ENCODE measurements around the gene NUDT22. TPM values are rescaled to one million over a fixed set of nuclear protein-coding genes. Genes with fewer than 3 reads are reported as not detected.

Gene NUDT22
- polyA plus RNA-seq, 2 of the 4 experiments (the other 2 are of a cell fraction) = 21.5 to 33.2 TPM

DNA sequence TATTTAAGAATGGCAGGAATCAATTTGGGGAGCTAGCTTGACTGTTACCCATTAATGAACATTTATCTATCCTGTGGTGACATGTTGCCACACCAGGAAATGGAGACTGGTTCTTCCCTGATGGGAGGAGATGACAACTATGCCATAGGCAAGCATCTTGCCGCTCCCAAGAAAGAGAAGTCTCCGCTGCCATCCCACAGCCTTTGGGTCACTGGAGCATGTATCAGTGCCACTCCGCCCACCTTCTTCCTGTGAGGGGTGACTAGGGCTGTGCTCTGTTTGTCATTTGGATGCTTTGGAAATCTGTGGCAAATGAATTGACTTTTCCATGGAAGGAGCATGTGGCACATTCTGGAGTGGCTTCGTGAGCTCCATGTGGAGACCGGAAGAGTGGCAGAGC, 33.6 kb upstream of the NUDT22 start:
- no peaks in the 10 kb centered on the region for H3K9me3 ChIP-seq
- DNase-seq (ENCODE audit: low read depth in 1 of 2, low spot score in 1 of 2) (no peak), ATAC-seq (no peak), FAIRE-seq (no peak)
- WGBS (ENCODE audit: missing lambda C conversion rate) = 97% methylated on average over 5 of the region's 5 CpGs
- ChIA-PET CTCF (interaction anchor here (1.0 to 4.5 kb wide), 3 partner anchors 12 to 60 kb away, joined by 3 to 25 read pairs (median 7); partner anchors contain the start of gene FERMT3), POLR2A (no interaction called here)
- no peak overlapping the region for H3K4me2 ChIP-seq
- H3K4me3 ChIP-seq = no peak overlapping the region
- TF ChIP-seq MAFK (IDR thresholded peaks at IDR 0.05; ENCODE audit: partially characterized antibody) (no peak), REST (IDR thresholded peaks at IDR 0.05) (no peak), HOXB13 (CRISPR knock-in tag; IDR thresholded peaks at IDR 0.05; ENCODE audit: low read depth) (no peak), POLR2A (IDR thresholded peaks at IDR 0.05; ENCODE audit: low read length) (no peak), KDM5A (IDR thresholded peaks at IDR 0.05) (no peak), CBX2 (IDR thresholded peaks at IDR 0.05; ENCODE audit: borderline replicate concordance, low read depth) (no peak), HMGXB4 (CRISPR knock-in tag; IDR thresholded peaks at IDR 0.05; ENCODE audit: borderline replicate concordance) (no peak), HOXB5 (CRISPR knock-in tag; IDR thresholded peaks at IDR 0.05) (no peak), CEBPB (IDR thresholded peaks at IDR 0.05) (no peak), CBX8 (IDR thresholded peaks at IDR 0.05) (no peak), ELK1 (IDR thresholded peaks at IDR 0.05; ENCODE audit: low read depth, low read length) (no peak), EHMT2 (IDR thresholded peaks at IDR 0.05; ENCODE audit: low read depth) (no peak), NFE2L2 (conservative IDR thresholded peaks at IDR 0.05; ENCODE audit: low read length) (no peak), JUN (IDR thresholded peaks at IDR 0.05) (no peak), FOSL2 (IDR thresholded peaks at IDR 0.05) (no peak), FOSL2 (CRISPR knock-in tag; IDR thresholded peaks at IDR 0.05) (no peak), ZNF302 (CRISPR knock-in tag; IDR thresholded peaks at IDR 0.05) (no peak)
- TF ChIP-seq, protein P1, sequence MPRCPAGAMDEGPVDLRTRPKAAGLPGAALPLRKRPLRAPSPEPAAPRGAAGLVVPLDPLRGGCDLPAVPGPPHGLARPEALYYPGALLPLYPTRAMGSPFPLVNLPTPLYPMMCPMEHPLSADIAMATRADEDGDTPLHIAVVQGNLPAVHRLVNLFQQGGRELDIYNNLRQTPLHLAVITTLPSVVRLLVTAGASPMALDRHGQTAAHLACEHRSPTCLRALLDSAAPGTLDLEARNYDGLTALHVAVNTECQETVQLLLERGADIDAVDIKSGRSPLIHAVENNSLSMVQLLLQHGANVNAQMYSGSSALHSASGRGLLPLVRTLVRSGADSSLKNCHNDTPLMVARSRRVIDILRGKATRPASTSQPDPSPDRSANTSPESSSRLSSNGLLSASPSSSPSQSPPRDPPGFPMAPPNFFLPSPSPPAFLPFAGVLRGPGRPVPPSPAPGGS (IDR thresholded peaks at IDR 0.05) = no peak
- TF ChIP-seq, protein P2, sequence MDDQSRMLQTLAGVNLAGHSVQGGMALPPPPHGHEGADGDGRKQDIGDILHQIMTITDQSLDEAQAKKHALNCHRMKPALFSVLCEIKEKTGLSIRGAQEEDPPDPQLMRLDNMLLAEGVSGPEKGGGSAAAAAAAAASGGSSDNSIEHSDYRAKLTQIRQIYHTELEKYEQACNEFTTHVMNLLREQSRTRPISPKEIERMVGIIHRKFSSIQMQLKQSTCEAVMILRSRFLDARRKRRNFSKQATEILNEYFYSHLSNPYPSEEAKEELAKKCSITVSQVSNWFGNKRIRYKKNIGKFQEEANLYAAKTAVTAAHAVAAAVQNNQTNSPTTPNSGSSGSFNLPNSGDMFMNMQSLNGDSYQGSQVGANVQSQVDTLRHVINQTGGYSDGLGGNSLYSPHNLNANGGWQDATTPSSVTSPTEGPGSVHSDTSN (IDR thresholded peaks at IDR 0.05) = no peak
- no peaks in the 10 kb centered on the region; the same call in none of the 3 replicates for H3K4me1 ChIP-seq
- no peak overlapping the region for H3K27ac ChIP-seq
